B cell (primary cell): ENCODE results near the gene MTCL1. TPM values are rescaled to one million over a fixed set of nuclear protein-coding genes. Genes with fewer than 3 reads are reported as not detected.

Source experiments
- ATAC-seq: fragments of 200-7000 bp; cut with Tn5 transposase; one replicate; pipeline ENCODE4 v1.10.0; 2021; ENCODE audit warnings: low read depth, mild to moderate bottlenecking, moderate number of reproducible peaks, moderate library complexity
- CTCF ChIA-PET: fragments of 350-600 bp; sonication (Branson Sonifier 250); formaldehyde crosslinking; loops from one replicate; lab custom pipeline; 2021; ENCODE audit warnings: antibody characterized with exemption, inconsistent platforms; lab: Charles Lee
- POLR2A ChIA-PET: fragments of 350-600 bp; sonication (Branson Sonifier 250); formaldehyde crosslinking; loops from one replicate; lab custom pipeline; 2021; ENCODE audit warnings: antibody characterized with exemption; lab: Charles Lee
- DNase-seq: peaks from one replicate; pipeline ENCODE4 v3.0.0; 2013
- H2AFZ ChIP-seq: 2 replicates; pipeline ENCODE4 v1.6.1; 2012; ENCODE audit warnings: mild to moderate bottlenecking, low read depth, low read length; ENCODE audit not compliant: insufficient read depth, poor library complexity, severe bottlenecking
- H3K27ac ChIP-seq, 2 donors: 1 replicate in 1 of 2; 2 replicates in 1 of 2; pipeline ENCODE4 v1.5.1; 2012 to 2013; ENCODE audit warnings: low read length in 2 of 2, mild to moderate bottlenecking in 2 of 2, moderate library complexity in 1 of 2
- H3K27me3 ChIP-seq, 4 experiments: fragments of 200-600 bp in 1 of 4; sonication (generic) in 1 of 4; replicated peaks in 1 of 4; 1 replicate in 2 of 4; 2 replicates in 2 of 4; pipeline versions ENCODE4 v1.6.1 to v1.7.0; 2013 to 2016; ENCODE audit warnings: low read length in 3 of 4, mild to moderate bottlenecking in 2 of 4, mixed read lengths in 1 of 4, moderate library complexity in 1 of 4; ENCODE audit not compliant: insufficient read depth in 4 of 4, control insufficient read depth in 3 of 4; ENCODE audit errors: control extremely low read depth in 1 of 4
- H3K36me3 ChIP-seq, 2 experiments: replicated peaks in 1 of 2; 1 replicate in 1 of 2; 2 replicates in 1 of 2; pipeline versions ENCODE4 v1.6.1 to v1.7.1; 2013; ENCODE audit warnings: low read length in 1 of 2; ENCODE audit not compliant: insufficient read depth in 2 of 2, control insufficient read depth in 1 of 2; ENCODE audit errors: control extremely low read depth in 1 of 2, extremely low read depth in 1 of 2
- H3K4me1 ChIP-seq, 2 donors: fragments of 200-600 bp in 1 of 2; sonication (generic) in 1 of 2; 1 replicate in 1 of 2; 2 replicates in 1 of 2; pipeline versions ENCODE4 v1.5.1 to v1.6.1; 2013 to 2017; ENCODE audit warnings: low read length in 2 of 2; ENCODE audit not compliant: control insufficient read depth in 2 of 2, insufficient read depth in 2 of 2
- H3K4me2 ChIP-seq: replicated peaks from 2 replicates; pipeline ENCODE3; 2012; ENCODE audit warnings: mild to moderate bottlenecking, low read depth, low read length; ENCODE audit not compliant: poor library complexity, severe bottlenecking
- H3K4me3 ChIP-seq, 5 experiments: fragments of 200-600 bp in 1 of 5; sonication (generic) in 1 of 5; 1 replicate in 3 of 5; 2 replicates in 2 of 5; pipeline versions ENCODE4 v1.5.1 to v1.7.0; 2011 to 2016; ENCODE audit warnings: low read length in 4 of 5, mild to moderate bottlenecking in 4 of 5, low read depth in 2 of 5, control low read depth in 1 of 5, moderate library complexity in 1 of 5; ENCODE audit not compliant: insufficient read depth in 1 of 5; ENCODE audit errors: control extremely low read depth in 1 of 5, extremely low read depth in 1 of 5
- H3K79me2 ChIP-seq: fragments of 200-600 bp; sonication (generic); one replicate; pipeline ENCODE4 v1.6.0; 2016; ENCODE audit warnings: low read length; ENCODE audit not compliant: control insufficient read depth, insufficient read depth
- H3K9ac ChIP-seq: fragments of 200-600 bp; sonication (generic); 2 replicates; pipeline ENCODE4 v1.6.1; 2017; ENCODE audit warnings: mild to moderate bottlenecking, low read length, moderate library complexity
- H3K9me3 ChIP-seq, 3 donors: one replicate each; pipeline versions ENCODE4 v1.6.1 to v1.7.1; 2013; ENCODE audit warnings: low read length in 2 of 3; ENCODE audit not compliant: control insufficient read depth in 2 of 3, insufficient read depth in 1 of 3; ENCODE audit errors: control extremely low read depth in 1 of 3
- H4K20me1 ChIP-seq: 2 replicates; pipeline ENCODE4 v1.6.0; 2012; ENCODE audit warnings: mild to moderate bottlenecking, low read length; ENCODE audit not compliant: insufficient read depth, control insufficient read depth, poor library complexity, severe bottlenecking
- H3K27ac Mint-ChIP-seq: one replicate; pipeline ENCODE4 v1.8.0; 2021; ENCODE audit warnings: mixed read lengths
- H3K27me3 Mint-ChIP-seq: one replicate; pipeline ENCODE4 v1.8.0; 2021; ENCODE audit warnings: mixed read lengths
- H3K4me1 Mint-ChIP-seq: one replicate; pipeline ENCODE4 v1.8.0; 2021; ENCODE audit warnings: mixed read lengths
- H3K4me3 Mint-ChIP-seq: one replicate; pipeline ENCODE4 v1.8.0; 2021; ENCODE audit warnings: mixed read lengths
- H3K9me3 Mint-ChIP-seq: one replicate; pipeline ENCODE4 v1.8.0; 2022; ENCODE audit warnings: mixed read lengths; ENCODE audit not compliant: insufficient read depth
- CTCF ChIP-seq: fragments of 200-600 bp; IDR thresholded peaks from one replicate; pipeline ENCODE4 v1.8.0; 2022; ENCODE audit warnings: antibody characterized with exemption, mild to moderate bottlenecking
- EZH2 ChIP-seq: IDR thresholded peaks from 2 replicates; pipeline ENCODE4 v1.6.1; 2012; ENCODE audit warnings: borderline replicate concordance, low read depth, mild to moderate bottlenecking, moderate library complexity, low read length; ENCODE audit not compliant: insufficient read depth, poor library complexity, severe bottlenecking
- WGBS: methylation state at CpG from one replicate; pipeline ENCODE4 v1.1.5; 2013; ENCODE audit warnings: missing lambda C conversion rate; ENCODE audit not compliant: insufficient coverage; 5-methylcytosine and 5-hydroxymethylcytosine counted together
- intact Hi-C: fragments of 100-400 bp; cut with micrococcal nuclease; formaldehyde crosslinking; loops from one replicate; pipeline ENCODE4 v1.10.0; 2022
- polyA plus RNA-seq: library from polyadenylated mRNA; depleted of rRNA; stranded (reverse); fragments of >200 nt; gene quantifications from 2 replicates; pipeline ENCODE4 v1.2.3, GENCODE V29; 2012
- total RNA-seq, 2 donors: library from RNA; stranded (reverse); fragments of 120-200 nt in 1 of 2; gene quantifications; 1 replicate in 1 of 2; 2 replicates in 1 of 2; pipeline versions ENCODE4 v1.2.3 to v1.2.4, GENCODE V29; 2013 to 2022

MTCL1 gene
- total and polyA plus RNA-seq, 2 donors (not counting 1 experiment from before 2014, with no cell fraction given) = 2.7 to 5.8 TPM

GRCh38 chr18:8849696-8850095, 144.3 kb downstream of the MTCL1 start:
- DNase-seq = no peak
- Mint-ChIP-seq H3K27ac (no peak overlapping the region), H3K4me3 (no peak overlapping the region), H3K27me3 (peaks cover 20% of the 10 kb centered on the region), H3K4me1 (no peaks in the 10 kb centered on the region), H3K9me3 (peaks cover 7% of the 10 kb centered on the region)
- ATAC-seq = no peak
- H3K9ac ChIP-seq = no peak overlapping the region
- no peaks in the 10 kb centered on the region for H3K4me1 ChIP-seq
- no peak overlapping the region for H3K4me2 ChIP-seq
- H3K27ac ChIP-seq = no peak overlapping the region
- no peaks in the 10 kb centered on the region for H4K20me1 ChIP-seq
- WGBS = 88% methylated on average over 2 of the region's 2 CpGs
- ChIA-PET POLR2A (no interaction called here), CTCF (no interaction called here)
- intact Hi-C loops = no loop called here
- TF ChIP-seq CTCF = no peak
- TF ChIP-seq EZH2 = no peak
- H3K79me2 ChIP-seq = no peaks in the 10 kb centered on the region
- no peaks in the 10 kb centered on the region for H3K36me3 ChIP-seq
- H3K4me3 ChIP-seq = no peak overlapping the region
- H3K27me3 ChIP-seq = no peaks in the 10 kb centered on the region
- H2AFZ ChIP-seq = no peak overlapping the region
- peaks cover 2 to 5% (median 3%) of the 10 kb centered on the region in 3 donors for H3K9me3 ChIP-seq

- Histone ChIP-seq H3K27me3 (no peaks in the 10 kb centered on the region), H2AFZ (no peak overlapping the region), H3K27ac (no peak overlapping the region), H3K9ac (no peak overlapping the region), H4K20me1 (no peaks in the 10 kb centered on the region), H3K36me3 (no peaks in the 10 kb centered on the region), H3K4me2 (no peak overlapping the region), H3K79me2 (no peaks in the 10 kb centered on the region), H3K9me3 (peaks cover 2 to 5% (median 3%) of the 10 kb centered on the region in 3 donors), H3K4me3 (no peak overlapping the region), H3K4me1 (no peaks in the 10 kb centered on the region)
- Mint-ChIP-seq H3K27ac (no peak overlapping the region), H3K9me3 (peaks cover 7% of the 10 kb centered on the region), H3K27me3 (peaks cover 18% of the 10 kb centered on the region), H3K4me1 (no peaks in the 10 kb centered on the region), H3K4me3 (no peak overlapping the region)
- intact Hi-C loops = no loop called here
- DNase-seq (no peak), ATAC-seq (no peak)
- POLR2A ChIA-PET = no interaction called here
- no peak for TF ChIP-seq EZH2
- TF ChIP-seq CTCF = no peak
- WGBS = no CpG with 5 or more reads among the region's 2 CpGs
- CTCF ChIA-PET = no interaction called here
These were observed 146.3 kb downstream of the MTCL1 start for GRCh38 chr18:8851659-8852058.
